ENCODE results near the gene MT1E.
"Not testable (repeated sequence)": the region's sequence is repeated elsewhere in the genome, so short reads cannot be mapped to it uniquely, and the experiment has no call there.

MT1E gene

DNA sequence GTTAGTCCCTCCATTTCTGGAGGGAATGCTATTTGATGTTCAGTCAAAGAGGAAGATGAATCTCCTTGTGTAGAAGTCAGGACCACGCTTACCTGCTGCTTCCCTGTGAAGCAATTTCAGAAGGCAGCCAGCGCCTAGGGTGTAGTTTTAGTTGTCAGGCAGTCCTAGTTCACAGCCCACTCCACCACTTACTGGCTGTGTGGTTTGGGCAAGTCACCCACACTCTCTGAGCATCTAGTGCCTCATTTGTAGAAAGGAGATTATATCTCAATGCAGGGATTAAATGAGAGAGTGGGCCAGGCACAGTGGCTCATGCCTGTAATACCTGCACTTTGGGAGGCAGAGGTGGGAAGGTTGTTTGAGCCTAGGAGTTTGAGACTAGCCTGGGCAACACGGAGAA is 46.6 kb downstream of the MT1E start:
- DNase-seq, ATAC-seq: not testable (repeated sequence)

DNA sequence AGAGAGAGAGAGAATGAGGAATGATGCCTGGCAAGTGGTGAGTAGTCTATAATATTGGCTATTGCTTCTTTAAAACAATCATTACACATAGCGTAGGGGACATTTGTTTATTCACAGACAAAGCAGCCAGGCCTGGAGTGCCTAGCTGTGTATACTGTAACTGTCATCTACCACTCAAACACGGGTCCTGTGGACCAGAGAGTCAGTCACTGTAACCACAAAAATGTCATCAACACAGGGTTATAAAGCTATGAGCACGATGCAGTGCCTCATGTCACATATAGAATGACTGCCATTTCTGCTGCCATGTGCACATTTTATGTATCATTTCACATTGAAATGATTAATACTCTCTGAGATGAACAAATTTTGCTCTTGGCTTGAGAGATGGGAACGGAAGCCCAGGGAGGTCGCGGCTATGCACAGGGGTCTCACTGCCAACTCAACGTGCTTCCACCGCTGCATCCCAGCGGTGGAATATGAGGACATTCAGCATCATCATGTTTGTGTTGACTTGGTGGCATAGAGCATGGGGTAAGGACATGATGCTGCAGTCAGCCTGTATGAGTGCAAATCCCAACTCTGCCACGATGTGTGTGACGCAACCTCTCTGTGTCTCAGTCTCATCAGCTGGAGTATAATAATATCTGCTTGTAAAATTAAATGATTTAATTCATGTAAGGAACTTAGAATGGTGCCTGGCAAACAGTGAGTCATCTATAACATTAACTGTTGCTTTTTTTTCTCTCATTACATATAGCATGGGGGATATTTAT is 47.4 kb downstream of the MT1E start:
- no peak for DNase-seq
- no peak for ATAC-seq

DNA sequence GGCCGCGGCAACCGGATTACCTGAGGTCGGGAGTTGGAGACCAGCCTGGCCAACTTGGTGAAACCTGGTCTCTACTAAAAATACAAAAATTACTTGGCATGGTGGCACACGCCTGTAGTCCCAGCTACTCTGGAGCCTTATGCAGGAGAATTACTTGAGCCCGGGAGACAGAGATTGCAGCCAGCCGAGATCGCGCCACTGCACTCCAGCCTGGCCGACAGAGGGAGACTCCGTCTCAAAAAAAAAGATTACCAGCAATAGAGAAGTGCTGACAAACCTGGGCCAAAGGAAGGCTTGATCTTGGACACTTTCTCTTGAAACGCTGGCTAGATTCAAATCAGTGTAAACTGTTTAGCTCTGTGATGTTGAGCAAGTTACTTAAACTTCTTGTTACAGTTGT is 48.3 kb downstream of the MT1E start:
- ATAC-seq (no peak), DNase-seq (no peak)

DNA sequence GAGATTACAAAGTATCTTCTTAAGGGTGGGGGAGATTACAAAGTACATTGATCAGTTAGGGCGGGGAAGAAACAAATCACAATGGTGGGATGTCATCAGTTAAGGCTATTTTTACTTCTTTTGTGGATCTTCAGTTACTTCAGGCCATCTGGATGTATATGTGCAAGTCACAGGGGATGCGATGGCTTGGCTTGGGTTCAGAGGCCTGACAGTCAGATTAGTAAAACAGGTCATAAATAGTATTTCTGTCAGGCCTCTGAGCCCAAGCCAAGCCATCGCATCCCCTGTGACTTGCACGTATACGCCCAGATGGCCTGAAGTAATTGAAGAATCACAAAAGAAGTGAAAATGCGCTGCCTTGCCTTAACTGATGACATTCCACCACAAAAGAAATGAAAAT is 49.0 kb downstream of the MT1E start:
- ATAC-seq = not testable (repeated sequence)

DNA sequence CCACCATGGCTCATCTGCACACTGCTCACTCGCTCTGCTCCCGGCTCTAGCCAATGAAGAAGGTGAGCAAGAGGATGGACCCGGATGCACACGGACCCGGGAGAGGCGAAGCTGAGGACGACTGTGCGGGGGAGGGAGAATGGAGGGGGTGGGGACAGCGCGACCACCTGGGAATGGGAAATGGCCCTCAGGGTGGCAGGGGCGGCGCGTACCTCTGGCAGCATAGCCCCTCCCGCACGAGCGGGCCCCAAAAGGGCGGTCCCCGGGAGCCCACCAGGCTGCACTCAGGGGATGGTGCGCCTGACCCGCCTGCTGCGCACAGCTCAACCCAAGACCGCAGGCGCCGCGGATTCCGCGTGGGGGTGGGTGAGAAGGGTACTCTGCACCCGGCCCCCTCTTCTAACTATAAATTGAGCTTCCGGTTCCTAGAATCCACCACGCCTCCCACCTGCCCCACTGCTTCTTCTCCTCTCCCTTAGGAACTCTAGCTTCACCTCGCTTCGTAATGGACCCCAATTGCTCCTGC is 50.2 kb downstream of the MT1E start:
- DNase-seq (peak; percentile 59), ATAC-seq (peak; percentile 70)

More for the DNA sequence above, 49.0 kb downstream of the MT1E start:
- DNase-seq = not testable (repeated sequence)
